ENCODE measurements around the gene ABCC1. TPM values are rescaled to one million over a fixed set of nuclear protein-coding genes. Genes with fewer than 3 reads are reported as not detected.

Gene ABCC1
- total RNA-seq, 6 donors from 2014 or later: 35.4 to 106 (median 44.8) TPM

- Histone ChIP-seq H3K9me3 (no peaks in the 10 kb centered on the region), H3K4me1 (no peaks in the 10 kb centered on the region), H3K27me3 (no peaks in the 10 kb centered on the region), H3K4me3 (no peak overlapping the region), H3K27ac (no peak overlapping the region), H3K36me3 (peaks cover 18 to 90% (median 57%) of the 10 kb centered on the region in 4 donors)
- DNase-seq: no peak
- ATAC-seq (ENCODE audit: low FRiP score in 2 of 2): no peak
- TF ChIP-seq POLR2AphosphoS5 (IDR thresholded peaks at IDR 0.05) (no peak), POLR2A (IDR thresholded peaks at IDR 0.05) (no peak), CTCF (IDR thresholded peaks at IDR 0.05) (no peak), EP300 (IDR thresholded peaks at IDR 0.05) (no peak)
- WGBS, 2 donors: 95 to 97% methylated on average over 9 of the region's 9 CpGs
Observed at GRCh38 chr16:16110111-16110490, 160.7 kb downstream of the ABCC1 start.

- no peak overlapping the region for H3K27ac ChIP-seq
- no peaks in the 10 kb centered on the region for H3K4me1 ChIP-seq
- DNase-seq (no peak), ATAC-seq (ENCODE audit: low FRiP score in 2 of 2) (no peak)
- no peaks in the 10 kb centered on the region for H3K27me3 ChIP-seq
- TF ChIP-seq POLR2AphosphoS5 (IDR thresholded peaks at IDR 0.05): no peak
- no peak for TF ChIP-seq POLR2A (IDR thresholded peaks at IDR 0.05)
- TF ChIP-seq CTCF (IDR thresholded peaks at IDR 0.05): no peak
- no peak for TF ChIP-seq EP300 (IDR thresholded peaks at IDR 0.05)
- 96 to 100% methylated on average over 3 to 4 of the region's 4 CpGs for WGBS, 2 donors
- no peaks in the 10 kb centered on the region for H3K9me3 ChIP-seq
- no peak overlapping the region for H3K4me3 ChIP-seq
- peaks cover 19 to 95% (median 69%) of the 10 kb centered on the region in 4 donors for H3K36me3 ChIP-seq
Observed at GRCh38 chr16:16111639-16112038, 162.2 kb downstream of the ABCC1 start.

GRCh38 chr16:16112450-16113053 is 163.1 kb downstream of the ABCC1 start:
- H3K27me3 ChIP-seq: no peaks in the 10 kb centered on the region
- no peak for ATAC-seq (ENCODE audit: low FRiP score in 2 of 2)

GRCh38 chr16:16113076-16113475 is 163.7 kb downstream of the ABCC1 start:
- H3K4me3 ChIP-seq: no peak overlapping the region
- 93 to 98% methylated on average over 8 of the region's 8 CpGs for WGBS, 2 donors
- peaks cover 0 to 1% (median 0%) of the 10 kb centered on the region in 4 donors for H3K9me3 ChIP-seq
- ATAC-seq (ENCODE audit: low FRiP score in 2 of 2) (no peak), DNase-seq (no peak)
- H3K36me3 ChIP-seq: peaks cover 26 to 99% (median 74%) of the 10 kb centered on the region in 4 donors
- TF ChIP-seq POLR2A (IDR thresholded peaks at IDR 0.05) (no peak), CTCF (IDR thresholded peaks at IDR 0.05) (no peak), POLR2AphosphoS5 (IDR thresholded peaks at IDR 0.05) (no peak), EP300 (IDR thresholded peaks at IDR 0.05) (no peak)
- H3K4me1 ChIP-seq: no peaks in the 10 kb centered on the region
- H3K27me3 ChIP-seq: no peaks in the 10 kb centered on the region
- no peak overlapping the region for H3K27ac ChIP-seq

More at GRCh38 chr16:16112450-16113053, 163.1 kb downstream of the ABCC1 start:
- no peaks in the 10 kb centered on the region for H3K4me1 ChIP-seq
- peaks cover 21 to 99% (median 73%) of the 10 kb centered on the region in 4 donors for H3K36me3 ChIP-seq
- no peak overlapping the region for H3K27ac ChIP-seq
- WGBS, 2 donors: 79 to 82% methylated on average over 6 to 8 of the region's 8 CpGs
- no peak for TF ChIP-seq CTCF (IDR thresholded peaks at IDR 0.05)
- TF ChIP-seq POLR2AphosphoS5 (IDR thresholded peaks at IDR 0.05): no peak
- no peak for TF ChIP-seq EP300 (IDR thresholded peaks at IDR 0.05)
- no peak for TF ChIP-seq POLR2A (IDR thresholded peaks at IDR 0.05)
- no peak for DNase-seq
- H3K4me3 ChIP-seq: no peak overlapping the region
- no peaks in the 10 kb centered on the region for H3K9me3 ChIP-seq

- Histone ChIP-seq H3K9me3 (peaks cover 0 to 7% (median 0%) of the 10 kb centered on the region in 4 donors), H3K4me1 (peaks cover 0 to 12% (median 7%) of the 10 kb centered on the region in 4 donors), H3K36me3 (peaks cover 21 to 80% (median 58%) of the 10 kb centered on the region in 4 donors), H3K27ac (no peak overlapping the region), H3K27me3 (no peaks in the 10 kb centered on the region), H3K4me3 (no peak overlapping the region)
- TF ChIP-seq POLR2A (IDR thresholded peaks at IDR 0.05) (no peak), EP300 (IDR thresholded peaks at IDR 0.05) (no peak), POLR2AphosphoS5 (IDR thresholded peaks at IDR 0.05) (no peak), CTCF (IDR thresholded peaks at IDR 0.05) (no peak)
- ATAC-seq (ENCODE audit: low FRiP score in 2 of 2) (no peak), DNase-seq (no peak)
- 97 to 98% methylated on average over 7 of the region's 7 CpGs for WGBS, 2 donors
Observed at GRCh38 chr16:16116841-16117240, 167.4 kb downstream of the ABCC1 start.
